ENCODE data around the gene TMEM182.

TMEM182 gene

GRCh38 chr2:102726128-102727087, 35.4 kb upstream of the TMEM182 start:
- no peak for TF ChIP-seq CTCF (IDR thresholded peaks at IDR 0.05; ENCODE audit: control extremely low read depth, extremely low read depth, low read depth, missing control alignments)
- no peak for DNase-seq (ENCODE audit: extremely low spot score)
- ChIA-PET POLR2A (interaction anchor here (0.6 kb wide), 1 partner anchor 8 kb away, joined by 4 read pairs; no protein-coding TSS in a partner anchor), CTCF (interaction anchor here (1.2 to 3.4 kb wide), 4 partner anchors 10 to 72 kb away, joined by 3 to 16 read pairs (median 6); a partner anchor contains a TSS)

- no peak for DNase-seq (ENCODE audit: extremely low spot score)
- no peak for TF ChIP-seq CTCF (IDR thresholded peaks at IDR 0.05; ENCODE audit: control extremely low read depth, extremely low read depth, low read depth, missing control alignments)
- ChIA-PET CTCF (interaction anchor here (1.5 to 10.3 kb wide), 6 partner anchors 13 to 262 kb away, joined by 3 to 122 read pairs (median 5); partner anchors contain the start of gene SLC9A4), POLR2A (no interaction called here)
Observed at GRCh38 chr2:102735416-102736109, 26.3 kb upstream of the TMEM182 start.

GRCh38 chr2:102736110-102736409, 25.8 kb upstream of the TMEM182 start:
- CTCF ChIA-PET = interaction anchor here (1.7 to 10.3 kb wide), 7 partner anchors 12 to 263 kb away, joined by 5 to 122 read pairs (median 5); partner anchors contain the start of gene SLC9A4
- no peak for DNase-seq (ENCODE audit: extremely low spot score)
- POLR2A ChIA-PET = no interaction called here
- no peak for TF ChIP-seq CTCF (IDR thresholded peaks at IDR 0.05; ENCODE audit: control extremely low read depth, extremely low read depth, low read depth, missing control alignments)

GRCh38 chr2:102736410-102737409, 25.1 kb upstream of the TMEM182 start:
- POLR2A ChIA-PET = no interaction called here
- TF ChIP-seq CTCF (IDR thresholded peaks at IDR 0.05; ENCODE audit: control extremely low read depth, extremely low read depth, low read depth, missing control alignments) = no peak
- CTCF ChIA-PET = interaction anchor here (1.2 to 10.3 kb wide), 9 partner anchors 11 to 263 kb away, joined by 3 to 122 read pairs (median 5); partner anchors contain the start of gene SLC9A4
- peak; percentile 94 for DNase-seq (ENCODE audit: extremely low spot score)

GRCh38 chr2:102737431-102737830, 24.4 kb upstream of the TMEM182 start:
- TF ChIP-seq CTCF (IDR thresholded peaks at IDR 0.05; ENCODE audit: control extremely low read depth, extremely low read depth, low read depth, missing control alignments) = no peak
- CTCF ChIA-PET = interaction anchor here (1.2 to 10.3 kb wide), 8 partner anchors 11 to 264 kb away, joined by 3 to 122 read pairs (median 5); partner anchors contain the start of gene SLC9A4
- DNase-seq (ENCODE audit: extremely low spot score) = peak; percentile 43
- POLR2A ChIA-PET = no interaction called here
